Kidney (tissue), 14 donors: ENCODE data around the gene PNRC2. TPM values are rescaled to one million over a fixed set of nuclear protein-coding genes. Genes with fewer than 3 reads are reported as not detected.

Source experiments
- DNase-seq, 5 donors: peaks; one replicate each; pipeline ENCODE4 v3.0.0-alpha.2; 2013 to 2020
- FAIRE-seq: peaks from 2 replicates; lab custom pipeline; 2012; peaks lifted over from hg19 to GRCh38; lab: Jason Lieb, UNC
- H3K27ac ChIP-seq, 2 donors: one replicate each; pipeline ENCODE4 v1.7.0; 2013; ENCODE audit warnings: low read depth in 2 of 2, low read length in 2 of 2, inconsistent platforms in 1 of 2
- H3K27me3 ChIP-seq: one replicate; pipeline ENCODE4 v1.7.1; 2013; ENCODE audit warnings: low read length, inconsistent platforms; ENCODE audit not compliant: control insufficient read depth, insufficient read depth
- H3K36me3 ChIP-seq, 3 donors: one replicate each; pipeline versions ENCODE4 v1.7.0 to v1.7.1; 2013; ENCODE audit warnings: low read length in 3 of 3, control low read depth in 1 of 3, inconsistent platforms in 1 of 3; ENCODE audit not compliant: insufficient read depth in 3 of 3, control insufficient read depth in 2 of 3
- H3K4me1 ChIP-seq, 3 donors: one replicate each; pipeline versions ENCODE4 v1.7.0 to v1.7.1; 2013; ENCODE audit warnings: low read length in 3 of 3, inconsistent platforms in 1 of 3, low read depth in 1 of 3; ENCODE audit not compliant: control insufficient read depth in 2 of 3, insufficient read depth in 2 of 3
- H3K4me3 ChIP-seq, 3 donors: one replicate each; pipeline versions ENCODE4 v1.7.0 to v1.8.1; 2013; ENCODE audit warnings: low read length in 3 of 3, control low read depth in 1 of 3, inconsistent platforms in 1 of 3
- H3K9ac ChIP-seq, 3 donors: one replicate each; pipeline versions ENCODE4 v1.7.0 to v1.7.1; 2013; ENCODE audit warnings: low read length in 3 of 3, control low read depth in 1 of 3, inconsistent platforms in 1 of 3
- H3K9me3 ChIP-seq, 3 donors: one replicate each; pipeline versions ENCODE4 v1.7.0 to v1.7.1; 2013; ENCODE audit warnings: low read length in 3 of 3, control low read depth in 1 of 3, inconsistent platforms in 1 of 3; ENCODE audit not compliant: control insufficient read depth in 2 of 3, insufficient read depth in 1 of 3
- CTCF ChIP-seq: IDR thresholded peaks from 3 replicates; pipeline ENCODE4 v1.5.1; 2012; ENCODE audit warnings: mild to moderate bottlenecking, moderate library complexity, borderline replicate concordance; ENCODE audit not compliant: insufficient read depth; ENCODE audit errors: extremely low read depth
- intact Hi-C: fragments of 100-400 bp; cut with DNase I; formaldehyde crosslinking; loops from one replicate; pipeline ENCODE4 v1.11.1; 2022
- polyA plus RNA-seq: library from polyadenylated mRNA; stranded (reverse); fragments of 350-450 nt; fragmentation: Illumina TruSeq; extraction: RNeasy Lipid Tissue Mini Kit (QIAGEN cat#74804); gene quantifications from one replicate; pipeline ENCODE4 v1.2.3, GENCODE V29; 2014; ENCODE audit warnings: low read depth, low replicate concordance; ENCODE audit not compliant: insufficient read depth
- total RNA-seq: library from RNA; stranded (reverse); fragmentation: NEBNext Ultra II Directional; extraction: Animal tissue kit (Norgen Biotek cat#: 25700); gene quantifications from one replicate; pipeline ENCODE4 v1.2.1, GENCODE V29; 2021
- donor health status: control.
- donor health status: control.
- donor health status: control.
- donor health status: control.
- donor health status: control.
- donor health status: DM: yes; HTN: yes; CAD: no.
- donor health status: Normal renal cell carcinoma (clear cell type).

Gene PNRC2
- total and polyA plus RNA-seq, 2 donors from 2014 or later, result 86.3 to 107 TPM

- no peaks in the 10 kb centered on the region for H3K4me1 ChIP-seq
- no peak overlapping the region for H3K27ac ChIP-seq
- H3K9me3 ChIP-seq, result no peaks in the 10 kb centered on the region
- H3K27me3 ChIP-seq, result no peaks in the 10 kb centered on the region
- FAIRE-seq, result no peak
- intact Hi-C loops, result no loop called here
- H3K9ac ChIP-seq, result no peak overlapping the region
- no peaks in the 10 kb centered on the region for H3K36me3 ChIP-seq
- no peak for DNase-seq
- H3K4me3 ChIP-seq, result no peak overlapping the region
- no peak for TF ChIP-seq CTCF
Measured at GRCh38 chr1:23910553-23911246, 48.9 kb upstream of the PNRC2 start.

- H3K9me3 ChIP-seq, result no peaks in the 10 kb centered on the region
- H3K27ac ChIP-seq, result no peak overlapping the region
- no peaks in the 10 kb centered on the region for H3K4me1 ChIP-seq
- H3K9ac ChIP-seq, result no peak overlapping the region
- no peaks in the 10 kb centered on the region for H3K27me3 ChIP-seq
- no peak for TF ChIP-seq CTCF
- intact Hi-C loops, result no loop called here
- no peaks in the 10 kb centered on the region for H3K36me3 ChIP-seq
- FAIRE-seq (no peak), DNase-seq (no peak)
- H3K4me3 ChIP-seq, result no peak overlapping the region
Measured at GRCh38 chr1:23911921-23912320, 47.7 kb upstream of the PNRC2 start.

- Histone ChIP-seq H3K9me3 (no peaks in the 10 kb centered on the region), H3K4me3 (no peak within 1 kb of the TSS), H3K9ac (no peak within 1 kb of the TSS), H3K27me3 (no peaks in the 10 kb centered on the region), H3K4me1 (no peaks in the 10 kb centered on the region), H3K36me3 (no peaks in the 10 kb centered on the region), H3K27ac (no peak within 1 kb of the TSS)
- FAIRE-seq (no peak), DNase-seq (no peak)
- intact Hi-C loops, result no loop called here
- no peak for TF ChIP-seq CTCF
Measured at GRCh38 chr1:23913212-23913880, 46.3 kb upstream of the PNRC2 start, which contains the start of gene CNR2. TSS of gene CNR2 (minus strand) at chr1:23913362. CDS start at chr1:23875617, 37,745 bp downstream.
